ENCODE data around the gene SERPINA12.

SERPINA12 gene

GRCh38 chr14:94509356-94509755, at the start of gene SERPINA12:
SERPINA12 (minus strand) TSS chr14:94509469; CDS start chr14:94498397, 11,072 bp downstream.
- DNase-seq = no peak

DNA sequence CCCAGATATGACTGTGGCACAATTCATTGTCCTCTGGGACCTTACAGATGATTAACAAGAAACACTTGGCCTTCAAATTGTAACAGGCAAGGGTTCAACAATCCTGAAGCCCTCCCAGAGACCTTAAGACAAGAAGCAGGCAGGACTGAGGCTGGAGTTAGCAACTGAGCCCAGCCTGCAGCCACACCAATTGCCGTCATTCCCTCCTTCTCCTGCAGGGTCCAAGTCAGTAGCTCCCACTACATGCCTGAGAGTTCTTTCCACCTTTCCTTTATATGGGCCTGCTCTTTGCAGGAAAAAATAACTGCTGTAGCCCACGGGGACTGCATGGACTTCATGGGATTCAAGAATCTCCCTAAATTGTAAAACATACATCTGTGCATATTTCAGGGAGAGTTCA, 49.6 kb upstream of the SERPINA12 start:
- no peak for DNase-seq

DNA sequence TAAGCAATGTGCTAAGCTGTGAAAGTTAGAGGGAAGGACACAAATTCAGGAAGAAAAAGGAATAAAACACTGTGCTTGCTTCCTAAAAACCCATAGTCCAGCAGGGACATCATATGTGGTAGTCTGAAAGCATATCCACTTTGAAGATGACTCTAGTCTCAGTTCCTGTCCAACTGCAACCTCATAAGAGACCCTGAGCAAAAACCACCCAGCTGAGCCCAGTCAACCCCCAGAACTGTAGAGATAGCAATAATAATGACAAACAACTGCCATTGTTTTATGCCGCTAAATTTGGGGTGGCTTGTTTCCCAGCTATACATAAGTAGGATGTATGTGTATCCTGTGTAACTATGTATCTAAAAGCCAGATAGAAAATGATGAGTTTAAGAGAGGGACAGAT, 48.1 kb upstream of the SERPINA12 start:
- no peak for DNase-seq

DNA sequence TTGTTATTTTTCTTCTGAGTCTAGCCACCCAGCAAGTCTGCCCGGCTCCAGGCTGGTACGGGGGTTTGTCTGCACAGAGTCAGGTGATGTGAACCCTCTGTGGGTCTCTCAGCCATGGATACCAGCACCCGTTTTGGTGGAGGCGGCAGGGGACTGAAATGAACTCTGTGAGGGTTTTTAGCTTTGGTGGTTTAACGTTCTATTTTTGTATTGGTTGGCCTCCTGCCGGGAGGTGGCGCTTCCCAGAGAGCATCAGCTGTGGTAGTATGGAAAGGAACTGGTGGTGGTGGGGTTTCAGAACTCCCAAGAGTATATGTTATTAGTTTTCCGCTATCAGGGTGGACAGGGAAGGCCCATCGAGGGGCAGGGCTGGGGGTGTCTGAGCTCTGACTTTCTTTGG, 46.7 kb upstream of the SERPINA12 start:
- DNase-seq = no peak

DNA sequence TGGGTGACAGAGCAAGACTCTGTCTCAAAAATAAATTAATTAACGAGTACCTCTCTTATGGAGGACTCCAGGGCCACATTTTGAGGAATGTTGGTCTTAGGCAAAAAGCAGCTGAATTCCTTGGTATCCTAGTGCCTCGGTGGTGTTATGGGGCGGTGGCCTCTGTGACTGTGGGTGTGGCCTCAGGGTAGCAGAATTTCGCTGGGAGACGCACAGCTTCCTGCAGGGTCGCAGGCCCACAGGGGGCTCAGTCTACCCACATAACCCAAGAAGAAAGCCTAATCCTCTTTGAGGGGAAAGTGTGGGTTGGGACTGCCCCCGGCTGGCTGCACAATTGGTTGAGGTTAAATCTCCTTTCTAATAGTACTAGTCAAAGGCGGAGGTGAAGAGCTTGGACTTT, 40.8 kb upstream of the SERPINA12 start:
- no peak for DNase-seq

- peak; percentile 29 for DNase-seq
Measured at GRCh38 chr14:94548999-94549985, 40.0 kb upstream of the SERPINA12 start.

- DNase-seq = no peak
Measured at GRCh38 chr14:94548131-94548998, 39.1 kb upstream of the SERPINA12 start.

DNA sequence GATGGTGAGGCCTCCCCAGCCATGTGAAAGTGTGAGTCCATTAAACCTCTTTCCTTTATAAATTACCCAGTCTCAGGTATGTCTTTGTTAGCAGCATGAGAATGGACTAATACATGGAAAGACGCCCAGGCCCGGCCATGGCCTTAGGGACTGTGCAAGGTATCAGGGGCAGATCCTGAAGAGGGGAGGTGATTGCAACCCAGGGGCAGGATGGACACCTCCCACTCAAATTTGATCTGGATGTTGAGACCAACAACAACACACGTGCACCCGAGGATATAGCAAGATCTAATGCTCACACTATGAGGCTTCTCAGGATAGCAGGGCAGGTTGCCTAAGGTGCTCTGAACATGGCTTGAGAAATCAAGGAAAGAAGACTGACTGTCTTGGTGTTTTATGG, 38.5 kb upstream of the SERPINA12 start:
- no peak for DNase-seq

DNA sequence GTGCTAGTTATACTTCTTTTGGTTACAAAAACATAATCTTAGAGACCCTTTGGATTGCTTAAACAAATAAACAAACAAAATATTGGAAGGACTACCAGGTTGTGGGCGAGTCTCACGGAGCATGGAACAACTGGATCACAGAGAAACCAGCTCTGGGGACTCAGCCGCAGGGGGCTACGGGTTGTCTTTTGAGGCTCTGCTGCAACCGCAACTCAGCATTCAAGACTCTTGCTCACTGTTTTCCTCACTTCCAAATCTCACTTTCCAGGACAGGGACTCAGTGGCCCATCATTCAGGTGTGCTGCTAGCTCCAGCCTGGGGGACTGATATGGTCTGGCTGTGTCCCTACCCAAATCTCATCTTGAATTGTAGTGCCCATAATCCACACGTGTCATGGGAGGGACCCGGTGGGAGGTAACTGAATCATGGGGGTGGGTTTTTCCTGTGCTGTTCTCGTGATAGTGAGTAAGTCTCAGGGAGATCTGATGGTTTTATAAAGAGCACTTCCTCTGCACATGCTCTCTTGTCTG, 37.9 kb upstream of the SERPINA12 start:
- no peak for DNase-seq

DNA sequence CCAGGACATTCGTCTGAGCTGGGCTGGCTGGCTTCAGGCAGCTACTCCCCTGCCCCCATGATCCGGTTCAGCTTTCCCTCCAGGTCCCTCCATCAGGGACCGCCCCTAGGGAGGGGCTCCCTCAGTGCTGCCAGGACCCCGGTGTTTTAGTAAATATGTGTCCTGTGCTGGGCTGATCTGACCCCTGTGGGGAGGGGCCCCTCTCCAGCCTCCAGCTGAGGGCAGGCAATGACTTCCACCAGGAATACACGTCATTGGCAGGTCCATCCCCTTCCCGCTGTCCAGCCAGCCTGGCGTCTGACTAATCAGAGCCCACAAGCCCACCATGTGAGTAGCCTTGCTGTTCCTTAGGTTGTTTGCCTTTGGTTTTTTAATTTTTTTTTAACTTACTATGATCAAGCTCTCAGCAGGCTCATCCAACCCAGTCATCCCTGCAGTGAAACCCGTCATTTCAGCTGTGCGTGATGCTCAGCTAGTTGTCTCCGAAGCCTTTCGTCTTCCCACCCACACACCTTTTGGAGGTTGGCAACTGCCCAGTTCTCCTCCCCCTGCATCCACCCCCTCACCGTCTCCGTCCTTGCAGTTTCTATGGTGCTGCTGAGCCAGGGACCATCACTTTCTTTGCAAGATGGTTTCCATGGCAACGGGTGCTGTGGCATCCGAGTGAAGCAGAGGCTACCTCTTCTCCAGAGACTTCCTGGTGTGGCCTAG, 36.0 kb upstream of the SERPINA12 start:
- DNase-seq = no peak

- no peak for DNase-seq
Measured at GRCh38 chr14:94544726-94545125, 35.5 kb upstream of the SERPINA12 start.

GRCh38 chr14:94543449-94544124, 34.3 kb upstream of the SERPINA12 start:
- DNase-seq = no peak

DNA sequence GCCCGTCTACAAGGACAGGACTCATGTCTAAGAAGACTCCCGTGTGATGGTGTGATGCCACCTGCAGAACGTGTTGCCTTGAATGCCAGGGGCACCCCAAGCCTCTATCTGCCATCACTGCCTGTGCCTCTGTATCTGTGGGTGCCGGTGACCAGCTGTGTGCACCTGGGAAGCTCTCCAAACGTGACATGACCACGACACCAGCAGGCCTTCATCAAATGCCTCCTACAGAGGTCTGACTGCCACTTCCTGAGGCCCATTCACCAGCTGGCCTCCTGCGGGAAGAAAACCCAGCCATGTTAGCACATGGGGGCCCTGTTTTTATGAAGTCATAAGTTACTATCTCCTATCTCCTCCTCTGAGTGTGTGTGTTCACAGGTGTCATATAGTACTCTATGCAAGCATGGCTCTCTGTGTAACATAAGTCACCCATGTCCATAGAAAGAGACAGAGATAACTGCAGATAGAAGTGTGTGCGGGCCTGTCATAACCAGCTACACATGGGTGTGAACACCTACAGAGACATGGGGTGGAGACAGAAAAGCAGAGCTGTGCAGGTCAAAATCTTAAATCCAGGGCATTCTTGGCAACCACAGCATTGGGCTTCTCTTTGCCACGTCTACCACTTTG, 33.7 kb upstream of the SERPINA12 start:
- DNase-seq = no peak

DNA sequence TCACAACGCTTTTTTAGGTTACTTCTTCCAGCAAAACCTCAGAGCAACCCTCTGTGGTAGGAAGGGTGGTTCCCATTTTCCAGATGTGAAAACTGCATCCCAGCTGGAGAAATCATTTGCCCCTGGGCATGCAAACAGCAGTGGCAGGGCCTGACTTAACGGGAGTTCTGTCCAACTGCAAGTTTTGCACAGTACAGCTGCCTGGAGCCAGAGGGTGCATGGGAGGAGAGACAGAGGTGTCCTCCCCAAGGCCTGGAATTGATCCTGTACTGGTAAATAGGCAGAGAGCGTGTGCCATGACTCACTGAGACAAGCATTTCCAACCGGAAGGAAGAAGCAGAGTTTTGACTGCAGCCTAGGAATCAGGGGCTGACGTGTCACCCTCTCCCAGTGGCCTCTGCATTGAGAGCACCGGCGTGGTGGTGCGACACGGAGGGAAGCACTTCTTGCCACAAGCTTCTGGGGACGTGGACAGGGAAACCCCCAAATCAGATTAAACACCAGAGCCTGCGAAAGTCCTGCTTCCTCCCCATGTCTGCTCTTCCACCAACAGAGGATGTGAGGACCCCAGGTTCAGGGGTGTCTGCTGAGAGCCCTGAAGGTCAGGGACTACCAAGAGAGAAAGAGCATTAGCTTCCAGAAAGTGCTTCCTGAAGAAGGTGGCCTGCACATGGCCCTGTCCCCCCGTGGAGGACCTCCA, 33.0 kb upstream of the SERPINA12 start:
- no peak for DNase-seq

- DNase-seq = no peak
Measured at GRCh38 chr14:94541234-94541975, 32.1 kb upstream of the SERPINA12 start.

DNA sequence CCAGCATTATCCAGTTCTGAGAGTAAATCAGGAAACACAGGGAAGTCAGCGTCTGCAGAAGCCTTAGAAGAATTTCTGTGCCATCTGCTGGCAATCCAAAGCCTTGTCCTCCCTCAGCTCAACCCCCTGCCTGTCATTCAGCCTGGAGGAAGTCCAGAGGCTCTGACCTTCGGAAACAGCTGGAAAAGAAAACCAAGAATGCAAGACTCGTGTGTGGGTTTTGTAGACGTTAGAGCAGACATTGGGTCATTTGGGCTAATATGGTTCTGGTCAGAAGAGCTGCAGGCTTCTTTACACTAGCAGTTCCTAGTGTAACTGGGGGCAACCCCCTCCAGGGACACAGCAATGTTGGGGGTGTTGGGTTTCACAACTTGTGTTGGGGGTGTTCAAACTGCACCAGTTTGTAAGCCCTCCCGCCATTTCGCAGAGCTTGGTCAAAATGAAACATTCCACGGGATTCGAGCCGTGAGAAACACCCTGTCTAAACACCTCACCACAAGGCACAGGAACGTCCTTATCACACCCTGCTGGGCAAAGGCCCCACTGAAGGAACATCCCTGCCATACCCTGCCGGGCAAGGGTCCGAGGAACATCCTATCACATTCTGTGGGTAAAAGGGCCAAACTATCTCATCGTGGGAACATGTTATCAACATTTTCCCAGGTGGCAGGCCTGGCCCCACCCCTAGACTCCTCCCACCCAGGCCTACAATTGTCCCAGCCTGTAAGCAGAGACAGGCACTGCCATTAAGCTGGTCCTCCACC, 30.9 kb upstream of the SERPINA12 start:
- no peak for DNase-seq

DNA sequence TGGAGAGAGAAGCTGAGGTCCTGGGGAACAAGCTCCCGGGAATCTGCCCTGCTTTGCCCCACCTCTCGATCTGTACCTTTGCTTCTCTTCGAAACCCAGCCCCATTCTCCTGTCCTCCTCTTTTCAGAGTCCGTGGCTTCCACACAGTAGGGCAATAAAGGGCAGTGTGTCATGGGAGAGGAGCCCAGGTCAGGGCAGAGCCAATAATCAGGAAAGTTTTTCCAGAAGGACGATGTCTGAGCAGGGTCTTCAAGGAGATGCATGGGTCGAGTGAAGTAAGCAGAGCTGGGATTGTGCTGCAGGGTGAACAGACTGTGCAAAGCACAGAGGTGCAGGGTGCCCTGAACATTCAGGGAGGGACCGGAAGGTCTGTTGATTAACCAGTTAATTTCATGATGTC, 29.9 kb upstream of the SERPINA12 start:
- no peak for DNase-seq

DNA sequence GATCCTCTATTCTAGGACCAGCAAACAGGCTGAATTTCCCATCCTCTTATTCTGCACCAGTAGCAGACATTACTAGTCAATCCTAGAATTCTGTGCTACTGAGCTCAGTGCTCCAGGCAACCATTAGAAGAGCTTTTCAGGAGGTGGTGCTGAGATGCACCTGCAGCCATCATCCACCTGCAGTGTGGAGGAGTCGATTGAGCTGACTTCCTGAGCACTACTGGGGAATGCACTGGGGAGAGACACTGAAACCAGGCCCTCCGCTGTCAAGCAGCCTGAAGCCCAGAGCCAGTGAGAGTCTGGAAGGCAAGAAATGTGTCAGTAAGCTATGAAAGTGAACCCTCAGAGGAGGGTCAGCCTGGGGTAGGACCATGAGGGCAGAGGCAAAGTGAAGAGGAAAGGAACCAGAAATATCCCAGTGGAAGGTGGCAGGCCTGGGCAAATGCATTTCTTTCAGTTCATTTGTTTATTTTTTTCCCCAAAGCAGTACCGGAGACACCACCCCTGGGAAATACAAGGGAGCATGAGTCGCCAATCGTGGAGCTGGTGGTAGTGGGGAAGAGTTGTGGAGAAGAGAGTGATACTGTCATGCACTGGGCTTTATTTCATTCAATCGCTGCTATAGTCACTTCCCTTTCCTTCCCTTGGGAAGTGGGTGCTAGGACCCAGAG, 28.9 kb upstream of the SERPINA12 start:
- no peak for DNase-seq

DNA sequence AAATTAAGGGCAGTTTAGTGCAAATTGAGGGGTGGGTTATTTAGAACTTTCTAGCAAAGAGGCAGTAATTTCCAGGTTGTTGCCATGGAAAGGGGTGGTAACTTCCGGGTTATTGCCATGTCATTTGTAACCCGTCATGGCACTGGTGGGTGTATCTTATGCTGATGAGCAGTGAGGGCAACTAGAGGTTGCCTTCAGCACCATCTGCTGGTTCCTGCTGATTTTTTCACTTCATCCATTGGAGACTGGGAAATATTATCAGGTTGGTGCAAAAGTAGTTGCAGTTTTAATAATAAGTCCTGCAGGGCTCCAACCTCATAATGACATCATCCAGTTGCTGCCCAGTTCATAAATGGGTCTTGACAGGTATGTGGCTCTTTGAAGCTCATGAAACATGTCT, 27.6 kb upstream of the SERPINA12 start:
- DNase-seq = no peak
